GM18868 (cell line): ENCODE measurements around the gene WRNIP1.

ENCODE experiments used
- ATAC-seq: cut with Tn5 transposase; IDR thresholded peaks from one replicate; pipeline ENCODE4 v1.9.1; 2021; ENCODE audit warnings: mild to moderate bottlenecking, moderate library complexity; ENCODE audit not compliant: unreplicated experiment

The WRNIP1 gene

DNA sequence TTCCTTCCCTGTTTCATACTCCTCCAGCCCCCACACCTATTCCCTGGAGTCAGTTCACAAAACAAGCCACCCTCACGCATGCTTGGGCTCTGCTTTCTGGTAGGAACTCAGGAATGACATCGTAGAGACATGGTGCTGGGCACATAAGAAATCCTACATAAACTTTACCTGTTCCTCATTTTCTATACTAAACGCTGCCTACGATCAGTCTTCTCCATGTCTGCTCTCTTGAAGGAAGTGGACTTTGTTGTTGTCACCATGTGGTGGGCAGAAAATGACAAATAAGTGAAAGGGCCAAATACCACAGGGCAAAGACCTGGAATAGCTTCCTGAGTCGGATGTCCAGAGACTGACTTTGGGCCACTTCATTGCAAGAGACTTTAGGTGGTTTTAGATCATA lies 24.6 kb upstream of the WRNIP1 start:
- ATAC-seq, result no peak

DNA sequence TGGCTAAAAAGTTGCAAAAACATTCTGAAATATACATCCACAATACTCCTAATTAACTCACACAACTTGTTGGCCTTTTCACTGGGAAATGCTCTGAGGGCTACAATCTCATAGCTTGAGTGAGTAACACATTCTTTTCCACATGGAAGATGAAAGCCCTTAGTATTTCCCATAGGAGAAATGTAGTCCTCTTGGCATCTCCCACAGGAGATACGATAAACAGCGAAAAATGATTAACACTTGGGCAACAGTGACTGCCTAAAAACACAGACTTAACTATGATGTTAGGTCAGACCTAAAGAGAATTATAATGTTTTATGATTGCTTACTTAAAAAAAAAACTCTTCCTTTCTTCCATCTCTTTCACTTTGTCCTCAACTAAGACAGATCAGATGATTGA lies 23.4 kb upstream of the WRNIP1 start:
- ATAC-seq, result no peak

DNA sequence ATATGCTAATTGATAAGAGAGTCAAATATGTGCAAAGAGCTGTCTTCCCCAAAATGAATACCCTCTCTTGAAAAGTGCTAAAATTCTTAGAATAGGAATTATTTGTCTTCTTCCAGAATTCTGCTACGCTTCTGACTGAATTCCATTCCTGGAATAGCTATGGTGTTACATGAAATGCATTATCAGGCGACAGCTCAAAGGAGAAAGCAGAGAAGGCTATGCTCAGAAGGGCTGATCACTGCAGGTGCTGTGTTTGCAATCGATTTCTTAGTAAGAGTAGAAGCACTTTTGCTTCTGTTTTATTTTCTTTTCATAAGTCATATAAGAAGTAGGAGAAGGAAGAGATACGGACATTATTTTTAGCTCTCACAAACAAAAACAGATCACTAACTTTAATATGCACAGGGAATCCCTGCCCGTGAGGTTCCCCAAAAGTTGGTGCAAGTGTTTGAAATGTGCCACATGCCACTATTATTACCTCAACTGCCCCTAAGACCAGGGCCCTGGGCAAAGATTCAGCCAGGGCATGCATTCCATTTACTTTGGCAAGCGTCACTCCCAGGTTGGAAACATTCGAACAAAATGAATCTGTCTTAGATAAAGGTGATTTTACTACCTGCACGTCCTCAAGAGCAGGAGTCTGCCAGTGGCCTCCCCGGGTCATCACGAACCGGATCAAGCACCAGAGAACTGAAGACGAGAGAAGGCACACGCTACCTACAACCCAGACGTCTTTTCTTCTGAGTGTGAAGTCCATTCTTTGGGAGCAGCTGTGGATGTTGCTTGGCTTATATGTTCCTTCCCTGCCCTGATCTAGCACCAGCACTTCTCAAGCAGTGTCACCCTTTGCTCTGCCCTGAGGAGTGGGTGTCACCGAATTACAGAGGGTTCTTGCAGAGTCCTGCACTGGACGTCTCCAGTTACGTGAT lies 21.6 kb upstream of the WRNIP1 start:
- no peak for ATAC-seq

DNA sequence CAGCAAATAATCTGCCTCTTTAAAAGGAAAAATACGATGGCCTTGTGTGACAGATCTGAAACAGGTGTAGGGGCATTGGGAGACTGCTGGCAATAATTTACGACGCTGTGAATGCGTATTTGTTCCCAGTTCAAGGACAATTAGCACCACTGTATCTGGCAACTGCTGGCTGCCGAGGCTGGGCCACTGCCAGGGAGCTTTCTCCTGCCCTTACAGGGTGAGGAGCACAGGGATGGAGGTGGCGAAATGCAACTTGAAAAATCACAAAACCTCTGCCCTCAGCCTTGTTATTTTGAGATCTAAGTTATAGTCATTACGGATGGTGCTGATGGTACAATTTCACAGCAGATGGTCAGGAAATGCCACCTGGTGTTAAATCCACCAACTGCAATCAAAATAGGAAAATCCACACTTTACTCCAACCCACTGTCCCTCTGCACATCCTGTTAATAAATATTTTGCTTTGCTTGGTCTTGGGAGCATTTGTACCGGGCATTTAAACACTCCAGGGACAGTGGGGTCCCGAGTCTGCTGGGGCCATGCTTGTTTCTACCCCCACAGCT lies 20.9 kb upstream of the WRNIP1 start:
- no peak for ATAC-seq

DNA sequence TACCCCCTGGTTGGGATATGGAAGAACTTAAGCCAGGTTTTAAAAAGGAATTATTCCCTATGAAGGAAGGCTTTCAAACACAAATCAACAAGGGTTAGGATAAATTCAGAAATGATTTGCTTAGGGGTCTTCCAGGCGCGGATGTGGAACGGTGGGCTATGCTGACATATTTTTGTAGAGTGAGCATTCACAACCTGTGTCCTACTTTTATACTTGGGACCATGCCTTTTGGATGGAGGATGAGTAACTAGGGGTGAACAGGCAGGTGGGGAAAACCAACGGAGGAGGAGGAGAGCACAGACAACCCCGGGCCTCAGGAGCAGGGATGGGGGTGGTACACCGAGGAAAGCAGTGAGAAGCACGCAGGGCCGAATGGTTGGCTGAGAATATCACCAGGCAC lies 20.4 kb upstream of the WRNIP1 start:
- ATAC-seq, result no peak

DNA sequence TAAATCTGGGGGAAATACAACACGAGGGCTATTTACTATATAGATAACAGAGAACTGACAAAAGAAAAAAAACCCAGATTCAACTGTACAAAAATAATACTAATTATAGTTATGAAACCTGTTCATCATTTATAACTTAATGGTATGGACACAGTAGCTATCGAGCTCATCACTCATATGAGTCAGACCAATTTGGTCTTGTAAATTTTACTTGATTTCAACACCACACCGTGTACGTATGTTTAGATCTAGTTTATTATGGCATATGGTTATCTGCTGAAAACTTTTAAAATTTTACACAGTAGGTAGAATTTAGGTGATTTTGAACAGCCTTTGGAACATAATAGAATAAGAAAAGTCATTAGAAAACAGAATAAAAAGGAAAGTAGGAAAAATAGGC lies 19.9 kb upstream of the WRNIP1 start:
- ATAC-seq, result no peak

DNA sequence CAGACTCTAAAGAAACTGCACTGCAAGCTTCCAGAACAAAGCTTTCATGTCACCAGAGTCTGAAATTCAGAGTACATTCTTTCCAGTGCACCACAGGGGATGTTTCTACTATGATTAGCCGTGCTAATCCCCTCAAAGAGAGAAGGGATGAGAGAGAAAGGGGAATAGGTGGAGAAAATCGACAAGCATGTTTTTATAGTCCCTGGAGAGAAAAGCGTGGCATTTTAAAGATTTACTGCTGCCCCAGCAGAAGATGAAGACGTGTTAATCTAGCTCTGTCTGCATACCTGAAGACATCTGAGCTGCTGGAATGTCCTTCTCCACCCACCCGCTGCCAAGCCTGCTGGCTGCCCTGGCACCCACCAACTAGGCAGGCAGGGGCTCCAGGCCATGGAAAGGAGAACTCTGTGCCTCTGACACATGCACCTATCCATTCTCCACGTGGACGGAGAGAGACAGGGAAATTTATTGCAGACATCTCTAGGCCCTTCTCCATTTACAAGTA lies 18.6 kb upstream of the WRNIP1 start:
- no peak for ATAC-seq

DNA sequence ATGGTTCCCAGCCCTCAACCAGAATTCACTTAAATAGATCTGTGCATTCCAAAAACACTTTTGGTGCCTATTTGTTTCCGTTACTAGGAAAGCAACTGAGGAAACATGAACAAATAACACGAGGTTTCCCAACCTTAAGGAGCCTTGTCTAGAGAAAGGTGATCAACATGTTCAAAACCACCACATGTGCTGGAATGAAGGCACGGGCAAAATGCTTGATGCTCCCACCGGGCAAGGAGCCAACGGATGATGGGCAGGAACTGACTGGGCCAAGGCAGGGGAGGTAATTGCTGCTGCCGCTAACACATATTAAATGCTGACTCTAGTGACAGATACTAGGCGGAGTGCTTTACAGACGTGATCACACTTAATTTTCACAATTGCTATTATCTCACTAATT lies 17.0 kb upstream of the WRNIP1 start:
- ATAC-seq, result no peak

DNA sequence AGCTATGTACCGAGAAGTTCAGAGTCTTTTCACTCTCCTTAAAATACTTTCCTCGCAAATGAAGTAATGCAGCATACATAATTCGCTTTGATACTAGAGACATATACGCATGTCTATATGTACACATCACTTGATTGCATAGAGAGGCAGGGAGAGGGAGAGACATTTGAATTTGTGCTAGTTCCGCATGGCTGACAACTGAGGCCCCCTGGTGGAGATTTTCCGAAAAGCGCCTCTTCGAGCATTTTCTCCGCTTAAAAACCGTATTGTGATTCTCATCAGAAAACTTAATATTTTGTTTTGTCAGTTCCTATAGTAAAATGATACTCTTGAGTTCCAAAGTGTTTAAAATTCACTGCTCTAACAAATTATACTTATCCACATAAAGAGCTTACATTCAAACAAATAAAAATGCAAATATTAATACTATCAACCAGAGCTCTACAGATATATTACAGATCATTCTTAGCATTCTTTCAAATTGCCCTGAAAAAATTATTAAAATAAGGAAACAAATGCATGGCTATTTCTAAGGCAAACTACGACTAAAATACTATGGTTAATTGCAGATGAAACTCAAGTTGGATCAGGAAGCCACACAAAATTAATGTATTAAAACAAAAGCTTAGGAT lies 15.1 kb upstream of the WRNIP1 start:
- no peak for ATAC-seq

DNA sequence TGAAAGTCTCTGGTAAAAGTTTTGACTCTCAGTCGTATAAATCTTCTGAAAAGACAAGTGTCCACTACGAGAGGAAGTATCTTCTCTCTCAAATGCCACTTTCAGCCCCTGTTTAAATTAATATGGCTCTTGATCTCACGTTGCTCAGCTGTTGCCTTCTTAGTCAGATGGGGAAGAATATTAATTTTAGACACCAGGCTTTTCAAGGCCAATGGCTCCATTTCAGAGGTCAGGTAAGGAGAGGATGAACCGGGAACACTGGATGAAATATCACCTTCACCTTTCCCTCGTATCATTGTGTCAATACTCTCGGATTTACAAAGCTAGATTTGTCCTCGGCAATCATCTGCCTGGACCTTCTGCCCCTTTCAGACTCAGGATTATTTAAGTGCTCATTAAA lies 14.4 kb upstream of the WRNIP1 start, which contains the start of gene MYLK4:
TSS of gene MYLK4 (minus strand) at position 91 of the 400 bp plus-strand sequence. CDS start 1,628 bp downstream, outside the sequence.
- no peak for ATAC-seq

DNA sequence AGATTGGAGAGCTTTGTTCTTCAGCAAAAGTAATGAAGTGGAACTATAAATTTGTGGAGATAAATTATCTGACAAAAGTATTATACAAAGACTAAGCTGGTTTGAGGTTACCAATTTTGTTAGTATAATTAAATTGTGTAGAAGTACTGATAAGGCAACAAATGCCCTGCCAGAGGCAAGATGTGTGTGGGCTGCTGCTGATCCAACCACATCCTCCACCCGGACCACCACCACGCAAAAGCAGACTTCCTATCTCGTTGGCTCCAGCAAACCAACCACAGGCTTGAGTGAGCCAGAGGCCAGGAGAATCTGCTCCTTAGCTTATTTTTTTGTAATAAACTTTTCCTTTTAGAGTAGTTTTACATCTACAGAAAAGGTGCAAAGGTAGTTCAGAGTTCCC lies 13.3 kb upstream of the WRNIP1 start:
- no peak for ATAC-seq

DNA sequence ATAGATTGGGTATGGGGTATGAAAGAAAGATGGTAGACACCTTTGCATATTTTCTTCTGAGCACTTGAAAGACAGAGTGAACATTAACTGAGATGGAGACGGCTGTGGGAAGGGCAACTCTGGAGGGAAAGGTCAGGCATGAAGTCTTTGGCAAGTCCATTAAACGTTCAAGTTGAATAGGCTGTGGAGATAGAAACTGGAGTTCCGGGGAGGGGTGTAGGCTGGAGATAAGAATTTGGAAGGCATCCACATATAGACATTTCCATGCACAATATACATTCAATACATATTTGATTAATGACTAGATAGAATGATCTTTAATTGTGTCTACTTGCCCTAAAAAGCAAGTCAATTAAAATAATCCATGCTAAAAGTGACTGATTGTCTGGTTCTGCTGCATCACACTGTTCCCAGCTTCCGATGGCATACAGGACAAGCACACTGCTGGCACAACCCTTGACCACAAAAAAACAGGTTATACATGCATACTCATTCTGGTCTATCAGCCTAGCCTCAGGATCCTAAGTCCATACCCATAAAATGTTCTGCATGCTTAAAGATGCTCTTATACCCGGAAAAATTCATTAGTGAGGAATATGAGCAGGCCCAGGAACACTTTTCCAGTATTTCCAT lies 12.6 kb upstream of the WRNIP1 start:
- ATAC-seq, result no peak

DNA sequence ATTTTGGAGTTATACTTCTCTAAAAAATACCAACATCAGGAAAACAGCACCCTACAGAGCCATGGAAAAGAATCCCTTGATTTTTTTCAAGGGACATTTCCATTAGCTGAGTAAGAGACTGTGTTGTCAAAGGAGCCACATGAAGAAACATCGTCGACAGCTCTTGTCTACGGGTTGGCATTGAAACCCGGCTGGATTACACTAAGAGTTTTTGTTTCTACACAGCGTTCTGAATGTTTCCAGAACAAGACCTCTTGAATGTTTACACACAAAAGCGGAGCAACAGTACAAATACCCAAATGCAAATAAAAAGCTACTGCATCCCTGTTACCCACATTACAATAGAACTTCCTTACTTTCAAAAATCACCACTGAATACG lies 12.1 kb upstream of the WRNIP1 start:
- ATAC-seq, result no peak

DNA sequence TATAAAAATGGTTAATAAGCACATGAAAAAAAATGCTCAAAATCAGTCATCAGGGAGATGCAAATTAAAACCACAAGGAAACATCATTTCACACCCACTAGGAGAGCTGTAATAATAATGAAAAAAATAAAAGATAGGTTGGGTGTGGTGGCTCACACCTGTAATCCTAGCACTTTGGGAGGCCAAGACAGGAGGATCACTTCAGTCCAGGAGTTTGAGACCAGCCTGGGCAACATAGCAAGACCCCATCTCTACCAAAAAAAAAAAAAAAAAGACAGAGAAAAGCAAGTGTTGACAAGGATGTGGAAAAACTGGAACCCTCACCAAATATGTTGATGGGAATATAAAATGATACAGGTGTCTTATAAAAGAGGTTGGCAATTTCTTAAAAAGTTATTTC lies 11.4 kb upstream of the WRNIP1 start:
- no peak for ATAC-seq

DNA sequence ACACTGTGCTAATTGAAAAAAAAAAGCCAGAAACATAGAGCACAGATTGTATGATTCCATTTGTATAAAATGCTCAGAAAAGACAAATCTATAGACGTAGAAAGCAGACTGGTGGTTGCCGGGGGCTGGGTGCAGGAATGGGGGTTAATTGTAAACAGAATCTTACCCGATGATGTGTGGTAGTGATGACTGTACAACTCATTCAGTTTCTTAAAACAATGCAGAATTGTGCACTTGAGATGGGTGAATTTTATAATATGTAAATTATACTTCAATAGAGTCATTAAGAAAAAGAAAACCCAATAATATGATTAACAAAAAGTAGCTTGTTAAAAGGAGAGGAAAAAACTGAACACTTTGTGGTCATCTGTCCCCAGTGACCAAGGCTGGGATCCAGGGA lies 10.8 kb upstream of the WRNIP1 start:
- no peak for ATAC-seq

DNA sequence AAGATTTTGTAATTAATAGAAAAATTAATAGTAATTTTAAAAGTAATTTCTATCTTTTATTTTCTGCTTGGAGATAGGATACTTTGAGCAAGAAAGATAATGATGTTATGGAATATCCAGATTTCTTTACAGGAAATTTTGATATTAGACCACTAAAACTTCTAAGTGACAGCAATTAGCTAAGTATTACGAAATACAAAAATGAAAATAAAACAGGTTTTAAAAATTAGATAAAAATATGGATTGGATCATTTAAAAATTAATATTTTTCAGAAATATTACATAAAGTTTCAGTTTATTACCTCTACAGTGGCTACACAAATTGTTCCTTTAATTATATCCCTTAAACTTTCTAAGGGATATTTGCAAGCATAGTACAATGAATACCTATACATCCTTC lies 10.3 kb upstream of the WRNIP1 start:
- no peak for ATAC-seq

DNA sequence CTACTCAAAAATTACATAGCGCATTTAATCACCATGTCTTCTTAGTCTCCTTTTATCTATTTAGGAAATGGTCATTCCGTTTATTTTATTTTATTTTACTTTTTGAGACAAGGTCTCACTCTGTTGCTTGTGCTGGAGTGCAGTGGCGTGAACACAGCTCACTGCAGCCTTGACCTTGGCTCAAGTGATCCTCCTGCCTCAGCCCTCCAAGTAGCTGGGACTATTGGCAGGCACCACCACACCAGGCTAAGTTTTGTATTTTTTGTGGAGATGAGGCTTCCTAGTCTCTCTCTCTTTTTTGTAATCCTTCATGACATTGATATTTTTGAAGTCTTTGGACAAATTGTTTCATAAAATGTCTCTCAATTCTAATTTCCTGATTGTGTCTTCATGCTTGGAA lies 9.7 kb upstream of the WRNIP1 start:
- ATAC-seq, result no peak

DNA sequence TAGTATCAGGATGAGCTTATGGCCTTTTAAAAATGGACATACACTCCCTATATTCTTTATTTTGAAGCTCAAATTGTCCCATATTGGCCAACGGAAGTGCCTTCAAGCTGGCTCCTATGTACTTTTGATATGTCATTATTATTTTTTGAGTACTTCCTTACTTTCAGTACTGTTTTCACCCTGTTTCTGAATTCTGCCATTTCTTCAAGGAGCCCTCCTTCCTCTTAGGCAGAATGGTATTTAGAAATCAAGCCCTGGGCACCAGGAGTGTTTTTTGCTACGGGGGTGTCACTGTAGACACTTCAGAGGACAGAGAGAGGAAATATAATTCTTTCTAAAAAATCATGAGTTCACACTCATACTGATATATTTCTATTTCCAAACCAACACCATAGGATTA lies 9.0 kb upstream of the WRNIP1 start:
- no peak for ATAC-seq

DNA sequence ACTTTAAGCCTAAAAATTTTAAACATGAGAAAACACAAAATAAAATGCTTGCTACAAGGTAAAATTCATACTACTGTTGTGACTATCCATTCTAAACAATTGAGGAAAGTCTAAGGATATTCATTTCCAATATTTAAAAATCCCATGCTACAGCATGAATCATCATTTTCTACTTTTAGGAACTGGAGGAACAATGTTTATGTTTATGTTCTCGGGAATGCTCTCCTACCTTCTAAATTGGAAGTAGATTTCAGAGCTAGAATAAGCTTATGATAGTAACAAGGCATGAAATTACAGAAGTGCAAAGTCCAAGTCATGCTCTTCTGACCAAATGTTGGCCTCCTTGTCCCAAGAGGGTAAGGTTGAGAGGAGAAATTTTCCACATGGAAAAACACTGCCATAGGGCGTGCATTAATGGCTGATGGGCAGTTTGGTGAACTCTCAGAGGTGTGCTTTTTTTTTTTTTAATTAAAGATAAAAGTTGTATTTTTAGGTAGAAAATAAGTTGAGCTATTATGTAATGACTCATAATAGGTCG lies 8.4 kb upstream of the WRNIP1 start:
- ATAC-seq, result no peak

DNA sequence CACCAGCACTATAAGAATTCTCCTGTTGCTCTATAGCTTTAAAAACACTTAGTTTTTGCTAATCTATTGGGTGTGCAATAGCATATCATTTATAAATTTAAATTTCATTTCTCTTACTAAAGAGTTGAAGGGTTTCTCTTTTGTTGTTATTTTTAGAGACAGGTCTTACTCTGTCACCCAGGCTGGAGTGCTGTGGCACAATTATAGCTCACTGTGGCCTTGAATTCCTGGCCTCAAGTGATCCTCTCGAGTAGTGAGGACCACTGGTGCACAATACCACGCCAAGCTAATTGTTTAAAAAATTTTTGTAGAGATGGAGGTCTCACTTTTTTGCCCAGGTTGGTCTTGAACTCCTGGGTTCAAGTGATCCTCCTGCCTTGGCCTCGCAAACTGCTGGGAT lies 6.2 kb upstream of the WRNIP1 start:
- ATAC-seq, result no peak
